ENCODE results near the gene CD5L. TPM values are rescaled to one million over a fixed set of nuclear protein-coding genes. Genes with fewer than 3 reads are reported as not detected.

Gene CD5L
- total and polyA plus RNA-seq, 10 donors = 16.8 to 892 (median 373) TPM

GRCh38 chr1:157830887-157831286, 10.7 kb downstream of the CD5L start:
- H3K4me1 ChIP-seq = peaks cover 0 to 16% (median 10%) of the 10 kb centered on the region in 6 donors
- no peak overlapping the region for H3K4me3 ChIP-seq
- WGBS, 5 donors = 81 to 85% (median 84%) methylated on average over 2 of the region's 2 CpGs
- H3K27ac ChIP-seq = no peak overlapping the region
- no peaks in the 10 kb centered on the region for H3K36me3 ChIP-seq
- H3K9me3 ChIP-seq = no peaks in the 10 kb centered on the region
- no peak for DNase-seq
- TF ChIP-seq POLR2AphosphoS5 (IDR thresholded peaks at IDR 0.05) (no peak), CTCF (IDR thresholded peaks at IDR 0.05 in 8 of 11, conservative IDR thresholded peaks at IDR 0.05 in 3 of 11) (no peak), POLR2A (IDR thresholded peaks at IDR 0.05) (no peak)
- no peaks in the 10 kb centered on the region for H3K27me3 ChIP-seq (replicated peaks in 1 of 7)
- intact Hi-C loops (cut with DNase I; ENCODE audit: low total_unique reads) = no loop called here

DNA sequence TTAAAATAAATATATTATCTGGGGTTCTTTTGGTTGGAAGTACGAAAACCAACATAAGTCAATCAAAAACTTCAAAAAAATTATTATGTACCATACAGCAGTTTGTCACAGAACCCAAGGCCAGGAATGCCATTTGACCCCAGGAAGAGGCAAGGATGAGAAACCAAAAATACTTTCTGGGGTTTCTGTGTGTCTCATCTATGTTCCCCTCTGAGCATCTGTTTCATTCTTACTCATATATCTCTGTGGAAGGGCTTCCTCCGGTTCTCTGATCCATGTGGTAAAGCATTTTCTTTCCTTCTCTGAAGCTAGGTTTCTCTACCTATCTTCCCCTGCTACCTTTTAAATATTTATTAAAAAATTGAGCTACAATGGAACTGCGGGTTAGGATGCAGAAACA, 11.9 kb downstream of the CD5L start:
- peaks cover 0 to 16% (median 10%) of the 10 kb centered on the region in 6 donors for H3K4me1 ChIP-seq
- 67 to 82% (median 79%) methylated on average over 3 of the region's 3 CpGs for WGBS, 5 donors
- H3K27ac ChIP-seq = no peak overlapping the region
- H3K4me3 ChIP-seq = no peak overlapping the region
- H3K9me3 ChIP-seq = no peaks in the 10 kb centered on the region
- H3K36me3 ChIP-seq = no peaks in the 10 kb centered on the region
- no peak for DNase-seq
- H3K27me3 ChIP-seq (replicated peaks in 1 of 7) = no peaks in the 10 kb centered on the region
- intact Hi-C loops (cut with DNase I; ENCODE audit: low total_unique reads) = no loop called here
- TF ChIP-seq POLR2A (IDR thresholded peaks at IDR 0.05) (no peak), CTCF (IDR thresholded peaks at IDR 0.05 in 8 of 11, conservative IDR thresholded peaks at IDR 0.05 in 3 of 11) (no peak), POLR2AphosphoS5 (IDR thresholded peaks at IDR 0.05) (no peak)

DNA sequence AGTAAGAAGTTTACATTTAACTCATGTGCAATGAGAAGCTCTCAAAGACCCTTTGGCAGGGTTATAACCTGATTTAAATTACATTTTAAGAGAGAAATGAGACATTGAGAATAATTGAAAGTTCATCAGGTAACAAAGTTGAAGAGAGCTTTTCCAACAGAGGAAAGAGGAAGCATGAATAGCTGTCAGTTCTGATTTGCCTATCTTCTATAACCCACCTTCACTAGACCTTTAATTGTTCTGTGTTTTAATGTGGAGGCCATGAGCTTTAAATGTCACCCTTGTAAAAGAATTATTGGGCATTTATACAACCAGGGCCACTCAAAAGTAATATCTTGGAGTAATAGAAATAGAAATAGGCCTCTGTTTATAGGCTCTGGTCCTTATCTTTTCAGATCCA, 12.4 kb downstream of the CD5L start:
- Histone ChIP-seq H3K27ac (no peak overlapping the region), H3K4me1 (peaks cover 0 to 16% (median 10%) of the 10 kb centered on the region in 6 donors), H3K36me3 (no peaks in the 10 kb centered on the region), H3K4me3 (no peak overlapping the region), H3K27me3 (replicated peaks in 1 of 7) (no peaks in the 10 kb centered on the region), H3K9me3 (no peaks in the 10 kb centered on the region)
- DNase-seq = no peak
- no peak for TF ChIP-seq CTCF (IDR thresholded peaks at IDR 0.05 in 8 of 11, conservative IDR thresholded peaks at IDR 0.05 in 3 of 11)
- no peak for TF ChIP-seq POLR2AphosphoS5 (IDR thresholded peaks at IDR 0.05)
- no peak for TF ChIP-seq POLR2A (IDR thresholded peaks at IDR 0.05)
- intact Hi-C loops (cut with DNase I; ENCODE audit: low total_unique reads) = no loop called here

GRCh38 chr1:157820299-157820698, 21.3 kb downstream of the CD5L start:
- intact Hi-C loops (cut with DNase I; ENCODE audit: low total_unique reads) = no loop called here

More at GRCh38 chr1:157820299-157820698, 21.3 kb downstream of the CD5L start:
- peak overlapping the region in 2 of 8 donors; percentile 20 to 64 for H3K4me3 ChIP-seq
- WGBS, 5 donors = 68 to 83% (median 75%) methylated on average over 2 of the region's 2 CpGs
- no peak for DNase-seq
- peaks cover 0 to under 1% (median 0%) of the 10 kb centered on the region in 8 donors for H3K9me3 ChIP-seq
- no peak for TF ChIP-seq CTCF (IDR thresholded peaks at IDR 0.05 in 8 of 11, conservative IDR thresholded peaks at IDR 0.05 in 3 of 11)
- no peak for TF ChIP-seq POLR2A (IDR thresholded peaks at IDR 0.05)
- no peak for TF ChIP-seq POLR2AphosphoS5 (IDR thresholded peaks at IDR 0.05)
- H3K27me3 ChIP-seq (replicated peaks in 1 of 7) = no peaks in the 10 kb centered on the region
- H3K4me1 ChIP-seq = peaks cover 0 to 26% (median 6%) of the 10 kb centered on the region in 6 donors
- H3K36me3 ChIP-seq = no peaks in the 10 kb centered on the region
- H3K27ac ChIP-seq = peak overlapping the region in 7 of 8 donors; percentile 51 to 85 (median 81)

All from spleen (tissue), 11 donors.